ENCODE data around the gene FSIP1.

FSIP1 gene

GRCh38 chr15:39618063-39618823 is 164.4 kb downstream of the FSIP1 start:
- no peak overlapping the region for H3K4me3 ChIP-seq (ENCODE audit: low read depth, low read length)
- no peak for DNase-seq (ENCODE audit: low read depth)
- TF ChIP-seq CTCF (IDR thresholded peaks at IDR 0.05; ENCODE audit: control insufficient read depth, extremely low read depth, insufficient read depth) = no peak

GRCh38 chr15:39616731-39617455 is 165.7 kb downstream of the FSIP1 start:
- H3K4me3 ChIP-seq (ENCODE audit: low read depth, low read length) = 0 out of 2 replicates have a peak overlapping the region, but pooled peaks have one; percentile 11
- TF ChIP-seq CTCF (IDR thresholded peaks at IDR 0.05; ENCODE audit: control insufficient read depth, extremely low read depth, insufficient read depth) = no peak
- no peak for DNase-seq (ENCODE audit: low read depth)

- DNase-seq (ENCODE audit: low read depth) = no peak
Observed at GRCh38 chr15:39613861-39614260, 168.8 kb downstream of the FSIP1 start.

GRCh38 chr15:39613271-39613670 is 169.4 kb downstream of the FSIP1 start:
- no peak for DNase-seq (ENCODE audit: low read depth)
- no peak for TF ChIP-seq CTCF (IDR thresholded peaks at IDR 0.05; ENCODE audit: control insufficient read depth, extremely low read depth, insufficient read depth)
- no peak overlapping the region for H3K4me3 ChIP-seq (ENCODE audit: low read depth, low read length)

More at GRCh38 chr15:39613861-39614260, 168.8 kb downstream of the FSIP1 start:
- TF ChIP-seq CTCF (IDR thresholded peaks at IDR 0.05; ENCODE audit: control insufficient read depth, extremely low read depth, insufficient read depth) = no peak
- no peak overlapping the region for H3K4me3 ChIP-seq (ENCODE audit: low read depth, low read length)

- TF ChIP-seq CTCF (IDR thresholded peaks at IDR 0.05; ENCODE audit: control insufficient read depth, extremely low read depth, insufficient read depth) = no peak
- no peak overlapping the region for H3K4me3 ChIP-seq (ENCODE audit: low read depth, low read length)
- DNase-seq (ENCODE audit: low read depth) = no peak
Observed at GRCh38 chr15:39610665-39611064, 172.0 kb downstream of the FSIP1 start.

GRCh38 chr15:39609166-39609916 is 173.3 kb downstream of the FSIP1 start:
- no peak for DNase-seq (ENCODE audit: low read depth)
- no peak overlapping the region for H3K4me3 ChIP-seq (ENCODE audit: low read depth, low read length)
- no peak for TF ChIP-seq CTCF (IDR thresholded peaks at IDR 0.05; ENCODE audit: control insufficient read depth, extremely low read depth, insufficient read depth)

Data from LNCaP clone FGC (cell line).